HEK293T (cell line): ENCODE measurements around the gene CEP97.

ENCODE experiments used
- BHLHE40 ChIP-seq: fragments of 450-650 bp; IDR thresholded peaks from 2 replicates; pipeline ENCODE4 v1.6.1; 2016; ENCODE audit warnings: mild to moderate bottlenecking, moderate library complexity, borderline replicate concordance
- CTBP1 ChIP-seq: fragments of 450-650 bp; IDR thresholded peaks from 2 replicates; pipeline ENCODE4 v1.6.1; 2016; ENCODE audit warnings: borderline replicate concordance
- ELF4 ChIP-seq: fragments of 450-650 bp; IDR thresholded peaks from 2 replicates; pipeline ENCODE4 v1.6.1; 2017; ENCODE audit warnings: antibody characterized with exemption
- FOXA1 ChIP-seq: fragments of 450-650 bp; IDR thresholded peaks from 2 replicates; pipeline ENCODE4 v1.6.1; 2016; ENCODE audit warnings: mild to moderate bottlenecking
- FOXM1 ChIP-seq: fragments of 450-650 bp; IDR thresholded peaks from 2 replicates; pipeline ENCODE4 v1.6.1; 2017; ENCODE audit warnings: mild to moderate bottlenecking, borderline replicate concordance
- LEF1 ChIP-seq: fragments of 450-650 bp; IDR thresholded peaks from 2 replicates; pipeline ENCODE4 v1.6.1; 2017; ENCODE audit warnings: mild to moderate bottlenecking, borderline replicate concordance
- NFRKB ChIP-seq: fragments of 450-650 bp; IDR thresholded peaks from 2 replicates; pipeline ENCODE4 v1.6.1; 2016; ENCODE audit warnings: mild to moderate bottlenecking, moderate library complexity
- SP1 ChIP-seq: fragments of 450-650 bp; IDR thresholded peaks from 2 replicates; pipeline ENCODE4 v1.6.1; 2017
- SUZ12 ChIP-seq: fragments of 450-650 bp; IDR thresholded peaks from 2 replicates; pipeline ENCODE4 v1.6.1; 2016; ENCODE audit warnings: mild to moderate bottlenecking
- ZNF384 ChIP-seq: fragments of 450-650 bp; IDR thresholded peaks from 2 replicates; pipeline ENCODE4 v1.6.1; 2016

DNA sequence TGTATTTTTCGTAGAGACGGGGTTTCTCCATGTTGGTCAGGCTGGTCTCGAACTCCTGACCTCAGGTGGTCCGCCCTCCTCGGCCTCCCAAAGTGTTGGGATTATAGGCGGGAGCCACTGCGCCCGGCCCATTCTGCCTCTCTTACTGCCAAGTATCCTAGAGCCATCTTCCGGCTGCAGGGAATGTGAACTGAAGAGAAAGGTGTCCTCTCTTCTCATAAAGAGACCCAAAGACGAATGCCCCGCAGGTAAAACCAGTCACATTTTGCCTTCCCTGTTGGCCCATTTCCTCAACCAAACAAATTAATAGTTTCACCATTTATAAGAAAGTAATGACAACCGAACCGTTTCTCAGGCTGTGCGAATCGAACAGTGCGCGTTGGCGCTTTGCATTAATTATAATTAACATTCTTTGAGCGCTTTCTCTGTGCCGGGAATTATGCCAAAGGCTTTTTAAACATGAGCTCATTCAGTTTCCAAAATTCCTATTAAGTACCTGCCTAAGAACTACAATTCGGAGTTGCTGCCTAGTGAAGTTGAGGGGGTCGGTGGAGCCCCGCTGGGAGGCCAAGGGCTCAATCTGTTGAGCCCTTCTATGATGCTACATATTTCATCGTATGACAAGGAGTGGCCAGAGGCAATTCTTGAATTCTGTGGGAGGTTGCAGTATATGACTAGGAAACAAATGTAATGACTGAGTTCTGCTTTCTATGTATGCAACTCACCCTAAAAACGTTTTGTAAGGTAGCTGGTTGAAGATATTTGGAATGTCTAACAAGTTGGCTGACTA, 37.1 kb upstream of the CEP97 start:
- TF ChIP-seq SUZ12 (no peak), FOXA1 (no peak), FOXM1 (no peak), LEF1 (no peak), NFRKB (no peak), CTBP1 (no peak), ELF4 (no peak), SP1 (no peak), ZNF384 (no peak), BHLHE40 (no peak)
